AG09309 (cell line): ENCODE results near the gene CD7.

Source experiments
- DNase-seq: peaks from one replicate; pipeline ENCODE4 v3.0.0-alpha.2; 2010; ENCODE audit warnings: low read depth
- H3K4me3 ChIP-seq: 2 replicates; pipeline ENCODE4 v1.5.1; 2011; ENCODE audit warnings: mild to moderate bottlenecking, low read depth, low read length, moderate library complexity; ENCODE audit not compliant: control insufficient read depth
- TF ChIP-seq, protein P1 (sequence below): IDR thresholded peaks from 2 replicates; pipeline ENCODE4 v1.5.1; 2011; ENCODE audit warnings: mild to moderate bottlenecking, low read depth, low read length, inconsistent platforms; ENCODE audit not compliant: insufficient read depth, control insufficient read depth; ENCODE audit errors: missing control alignments

CD7 gene

DNA sequence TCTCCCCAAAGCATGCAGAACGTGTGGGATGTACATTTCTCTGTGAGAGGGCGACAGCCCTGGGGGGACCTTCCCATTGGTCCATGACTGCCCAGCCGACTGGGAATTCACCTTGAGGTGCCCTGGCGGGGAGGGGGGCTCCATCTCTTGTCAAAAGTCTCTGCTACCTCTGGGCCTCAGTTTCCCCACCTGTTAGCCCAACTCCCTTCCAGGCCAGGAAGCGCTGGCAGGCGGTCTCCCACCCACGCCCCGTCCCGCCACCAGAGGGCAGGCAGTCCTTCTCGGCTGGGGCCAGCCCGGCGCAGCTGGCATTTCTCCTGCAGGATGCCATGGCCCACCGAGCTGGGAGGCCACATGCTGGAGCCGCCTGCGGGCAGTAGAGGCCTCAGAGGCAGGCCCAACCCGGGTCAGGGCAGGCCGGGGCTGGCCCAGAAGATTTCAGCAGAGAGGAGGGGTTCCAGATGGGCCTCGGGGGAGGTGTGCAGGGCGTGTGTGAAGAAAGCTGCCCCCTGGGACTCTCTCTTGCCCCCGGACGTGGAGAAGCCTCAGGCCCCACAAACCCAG lies 16.6 kb downstream of the CD7 start:
- TF ChIP-seq, protein P1, sequence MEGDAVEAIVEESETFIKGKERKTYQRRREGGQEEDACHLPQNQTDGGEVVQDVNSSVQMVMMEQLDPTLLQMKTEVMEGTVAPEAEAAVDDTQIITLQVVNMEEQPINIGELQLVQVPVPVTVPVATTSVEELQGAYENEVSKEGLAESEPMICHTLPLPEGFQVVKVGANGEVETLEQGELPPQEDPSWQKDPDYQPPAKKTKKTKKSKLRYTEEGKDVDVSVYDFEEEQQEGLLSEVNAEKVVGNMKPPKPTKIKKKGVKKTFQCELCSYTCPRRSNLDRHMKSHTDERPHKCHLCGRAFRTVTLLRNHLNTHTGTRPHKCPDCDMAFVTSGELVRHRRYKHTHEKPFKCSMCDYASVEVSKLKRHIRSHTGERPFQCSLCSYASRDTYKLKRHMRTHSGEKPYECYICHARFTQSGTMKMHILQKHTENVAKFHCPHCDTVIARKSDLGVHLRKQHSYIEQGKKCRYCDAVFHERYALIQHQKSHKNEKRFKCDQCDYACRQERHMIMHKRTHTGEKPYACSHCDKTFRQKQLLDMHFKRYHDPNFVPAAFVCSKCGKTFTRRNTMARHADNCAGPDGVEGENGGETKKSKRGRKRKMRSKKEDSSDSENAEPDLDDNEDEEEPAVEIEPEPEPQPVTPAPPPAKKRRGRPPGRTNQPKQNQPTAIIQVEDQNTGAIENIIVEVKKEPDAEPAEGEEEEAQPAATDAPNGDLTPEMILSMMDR = peak; percentile 84
- H3K4me3 ChIP-seq = no peak overlapping the region
- DNase-seq = no peak

DNA sequence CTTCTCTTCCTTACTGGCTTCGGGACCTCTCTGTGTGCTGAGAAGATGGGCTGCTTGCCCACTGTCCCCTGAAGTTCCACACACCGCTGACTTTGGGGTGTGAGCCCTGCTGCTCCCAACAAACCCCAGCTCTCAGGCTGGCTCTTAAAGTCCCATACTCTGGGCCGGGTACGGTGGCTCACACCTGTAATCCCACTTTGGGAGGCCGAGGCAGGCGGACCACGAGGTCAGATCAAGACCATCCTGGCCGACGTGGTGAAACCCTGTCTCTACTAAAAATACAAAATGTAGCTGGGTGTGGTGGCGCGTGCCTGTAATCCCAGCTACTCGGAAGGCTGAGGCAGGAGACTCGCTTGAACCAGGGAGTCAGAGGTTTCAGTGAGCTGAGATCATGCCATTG lies 17.2 kb downstream of the CD7 start:
- no peak overlapping the region for H3K4me3 ChIP-seq
- TF ChIP-seq, protein P1 = no peak
- no peak for DNase-seq

DNA sequence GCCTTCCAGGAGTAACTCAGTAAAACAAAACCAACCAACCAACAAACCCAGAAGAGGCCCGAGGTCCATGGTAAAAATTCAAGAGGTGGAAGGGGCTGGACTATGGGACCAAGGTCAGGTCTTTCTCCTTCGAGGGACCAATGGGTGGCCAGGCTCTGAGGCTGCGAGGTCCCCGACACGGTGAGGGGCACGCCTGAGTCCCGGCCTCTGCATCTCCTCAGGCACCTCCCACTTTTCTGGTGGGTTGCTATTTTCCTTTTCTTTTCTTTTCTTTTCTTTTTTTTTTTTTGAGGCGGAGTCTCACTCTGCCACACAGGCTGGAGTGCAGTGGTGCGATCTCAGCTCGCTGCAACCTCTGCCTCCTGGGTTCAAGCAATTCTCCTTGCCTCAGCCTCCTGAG lies 18.0 kb downstream of the CD7 start:
- TF ChIP-seq, protein P1 = no peak
- no peak for DNase-seq
- H3K4me3 ChIP-seq = no peak overlapping the region

DNA sequence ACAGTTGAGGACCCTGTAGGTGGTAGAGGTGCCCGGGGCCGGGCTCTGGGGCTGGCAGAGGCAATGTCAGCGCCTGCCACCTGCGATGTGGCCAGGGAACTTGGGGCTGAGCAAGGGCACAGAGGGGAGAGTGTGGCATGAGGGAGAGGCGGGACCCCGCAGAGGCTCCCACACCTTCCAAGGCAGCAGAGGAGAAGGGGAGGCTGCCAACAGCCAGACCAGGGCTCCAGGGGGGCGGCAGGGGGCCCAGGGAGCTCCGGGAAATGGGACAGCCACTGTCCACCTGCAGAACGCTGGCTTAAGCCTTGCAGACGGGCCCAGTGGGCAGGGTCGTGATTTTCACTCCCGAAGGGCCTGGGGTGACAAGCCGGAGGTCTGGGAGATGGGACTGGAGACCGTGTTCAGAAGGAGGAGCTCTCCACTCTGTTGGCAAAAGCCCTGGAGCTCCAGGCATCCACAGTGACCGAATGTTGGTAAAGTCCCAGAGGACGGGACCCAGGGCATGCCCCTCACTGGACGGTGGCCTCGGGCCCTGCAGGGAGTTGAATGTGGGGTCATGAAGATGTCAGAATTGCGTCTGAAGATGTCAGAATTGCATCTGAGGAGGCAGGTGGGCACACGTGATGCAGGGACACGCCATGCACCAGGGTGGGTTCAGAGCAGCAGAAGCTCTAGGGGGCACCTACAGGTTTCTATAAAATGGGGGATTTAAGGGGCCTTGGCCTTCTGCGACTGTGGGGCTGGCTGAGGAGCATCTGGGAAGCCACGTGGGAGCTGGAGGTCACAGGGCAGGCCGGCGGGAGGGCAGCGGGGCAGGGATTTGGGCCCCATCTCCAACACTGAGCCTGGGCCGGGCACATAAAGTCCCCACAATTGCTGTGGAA lies 18.6 kb downstream of the CD7 start:
- TF ChIP-seq, protein P1 = no peak
- peak overlapping the region; percentile 56 for H3K4me3 ChIP-seq
- no peak for DNase-seq

DNA sequence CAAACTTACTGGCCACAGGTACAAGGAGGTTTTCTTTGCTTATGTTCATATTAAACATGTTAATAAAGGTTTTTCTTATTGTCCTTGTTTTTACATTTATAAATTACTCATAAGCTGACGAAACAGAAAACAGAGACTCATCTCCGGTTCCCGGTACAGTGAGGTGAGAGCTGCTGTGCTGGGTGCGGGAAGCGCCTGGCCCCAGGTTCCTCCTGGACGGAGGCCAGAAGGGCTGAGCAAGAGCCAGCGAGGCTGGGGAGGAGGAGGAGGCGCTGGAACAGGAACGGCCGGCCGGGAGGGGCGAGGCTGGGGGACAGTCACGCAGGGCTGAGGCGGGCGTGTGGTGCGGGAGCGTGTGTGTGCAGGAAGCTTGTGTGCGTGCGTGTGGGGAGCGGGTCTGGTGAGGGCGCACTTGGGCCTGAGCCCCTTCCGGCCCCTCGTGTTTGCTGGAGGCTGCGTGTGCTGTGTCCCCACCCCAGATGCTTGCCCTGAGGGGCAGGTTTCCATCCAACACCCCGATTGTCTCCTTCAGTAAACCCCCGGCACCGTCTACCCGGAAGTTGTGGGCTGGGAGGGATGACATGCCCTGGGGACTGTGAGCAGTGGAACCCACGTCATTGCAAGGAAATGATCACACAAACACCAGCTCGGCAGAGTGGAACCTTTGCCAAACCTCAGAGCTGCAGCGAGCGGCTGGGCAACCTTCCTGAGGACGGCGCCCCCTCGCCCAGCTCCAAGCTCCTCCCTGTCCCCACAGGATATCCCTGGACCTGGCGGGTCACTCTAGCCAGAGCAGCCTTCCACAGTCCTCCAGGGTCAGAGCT lies 19.5 kb downstream of the CD7 start:
- peak; percentile 75 for DNase-seq
- TF ChIP-seq, protein P1 = no peak
- H3K4me3 ChIP-seq = peak overlapping the region; percentile 56

DNA sequence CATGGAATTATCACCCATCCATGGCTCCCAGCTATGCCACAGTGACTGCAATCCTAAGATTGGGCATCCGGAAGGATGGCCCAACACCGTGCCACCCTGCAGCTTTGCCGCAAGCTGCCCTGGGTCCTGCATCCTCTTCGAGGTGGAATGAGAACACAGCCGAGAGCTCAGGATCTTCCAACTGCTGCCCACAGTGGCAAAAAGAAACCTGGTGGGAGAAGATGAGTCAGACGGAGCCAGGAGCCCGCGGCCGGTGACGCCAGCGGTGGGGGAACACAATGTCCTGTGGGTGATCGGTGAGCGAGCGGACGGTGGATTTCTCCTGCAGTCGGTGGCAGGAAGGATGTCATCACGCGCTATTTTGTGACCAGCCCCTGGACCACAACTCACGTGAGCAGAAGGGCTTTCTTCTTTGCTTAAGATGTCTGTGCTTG lies 20.1 kb downstream of the CD7 start:
- no peak for DNase-seq
- TF ChIP-seq, protein P1 = no peak
- H3K4me3 ChIP-seq = peak overlapping the region; percentile 22
